HG03066 (cell line): Measurements from ENCODE around the gene SPSB4.

Source experiments
- ATAC-seq: cut with Tn5 transposase; IDR thresholded peaks from one replicate; pipeline ENCODE4 v1.9.1; 2021; ENCODE audit warnings: low read depth; ENCODE audit not compliant: unreplicated experiment

Gene SPSB4

GRCh38 chr3:141193066-141193830 lies 142.1 kb downstream of the SPSB4 start:
- no peak for ATAC-seq
